Ovary (tissue), 9 donors: ENCODE data around the gene SIRT2. TPM values are rescaled to one million over a fixed set of nuclear protein-coding genes. Genes with fewer than 3 reads are reported as not detected.
A peak's percentile ranks its signal among the peaks of the same experiment; 100 is the strongest.
"Not testable (repeated sequence)": the region's sequence is repeated elsewhere in the genome, so short reads cannot be mapped to it uniquely, and the experiment has no call there.

ENCODE experiments used
- DNase-seq, 5 donors: peaks; one replicate each; pipeline ENCODE4 v3.0.0-alpha.2; 2019 to 2020
- H3K27ac ChIP-seq, 2 donors: fragments of 200-600 bp; one replicate each; pipeline versions ENCODE4 v1.5.1 to v1.8.0; 2019 to 2022
- H3K27me3 ChIP-seq: fragments of 200-600 bp; one replicate; pipeline ENCODE4 v1.8.0; 2022
- H3K36me3 ChIP-seq: fragments of 200-600 bp; sonication (generic); one replicate; pipeline ENCODE4 v1.5.1; 2019
- H3K4me1 ChIP-seq: one replicate; pipeline ENCODE4 v1.8.1; 2013; ENCODE audit warnings: mild to moderate bottlenecking, moderate library complexity; ENCODE audit not compliant: insufficient read depth
- H3K4me3 ChIP-seq: fragments of 200-600 bp; sonication (generic); one replicate; pipeline ENCODE4 v1.5.1; 2017
- H3K9me3 ChIP-seq, 2 donors: fragments of 200-600 bp in 1 of 2; sonication (generic) in 1 of 2; one replicate each; pipeline versions ENCODE4 v1.5.1 to v1.8.1; 2013 to 2019; ENCODE audit warnings: mild to moderate bottlenecking in 1 of 2, moderate library complexity in 1 of 2
- EP300 ChIP-seq: sonication (generic); formaldehyde crosslinking; IDR thresholded peaks from one replicate; pipeline ENCODE4 v1.6.1; 2017; ENCODE audit warnings: antibody characterized with exemption
- POLR2A ChIP-seq: fragments of 450-650 bp; IDR thresholded peaks from one replicate; pipeline ENCODE4 v1.6.1; 2017; ENCODE audit warnings: antibody characterized with exemption, mild to moderate bottlenecking, moderate library complexity
- WGBS, 3 donors: extraction: QIAGEN DNeasy Blood & Tissue Kit in 1 of 3; methylation state at CpG; one replicate each; pipeline versions ENCODE4 v1.1.5 to v1.1.7; 2013 to 2017; 5-methylcytosine and 5-hydroxymethylcytosine counted together
- intact Hi-C, 4 donors: fragments of 100-400 bp; cut with DNase I; formaldehyde crosslinking; loops; one replicate each; pipeline versions ENCODE4 v1.11.0 to v1.15.1; 2022 to 2023
- polyA plus RNA-seq, 2 donors: library from polyadenylated mRNA; stranded (reverse); fragments of 200-250 nt in 1 of 2; fragments of 350-450 nt in 1 of 2; fragmentation: Illumina TruSeq in 1 of 2; extraction: RNeasy Lipid Tissue Mini Kit (QIAGEN cat#74804) in 1 of 2; gene quantifications; one replicate each; pipeline ENCODE4 v1.2.3, GENCODE V29; 2013 to 2014
- total RNA-seq, 7 donors: library from RNA; depleted of rRNA in 2 of 7; stranded (reverse); fragments of >200 nt in 2 of 7; fragmentation: NEBNext Ultra II Directional in 3 of 7; extraction: Animal tissue kit (Norgen Biotek cat#: 25700) in 3 of 7; gene quantifications; one replicate each; pipeline versions ENCODE4 v1.1.0 to v1.2.4, GENCODE V29; 2016 to 2023
- TF ChIP-seq, protein P1 (sequence below), 3 donors: fragments of 450-650 bp in 2 of 3; fragments of 200-600 bp in 1 of 3; IDR thresholded peaks; one replicate each; pipeline versions ENCODE4 v1.5.1 to v1.8.0; 2016 to 2022; ENCODE audit warnings: antibody characterized with exemption in 3 of 3, mild to moderate bottlenecking in 1 of 3
- donor health status: DM: no; HTN: no; CAD: no; lungs with moderate emphysema.
- donor health status: DM: no; HTN: no; CAD: no.
- donor health status: Bipolar disorder and iron deficiency.
- donor health status: DM: yes; HTN: yes; CAD: no.
- donor health status: DM: no; HTN: no; CAD: no.
- donor health status: DM: yes; HTN: yes; CAD: no.

SIRT2 gene
- total and polyA plus RNA-seq, 9 donors, result 46.1 to 64.9 (median 55.7) TPM

DNA sequence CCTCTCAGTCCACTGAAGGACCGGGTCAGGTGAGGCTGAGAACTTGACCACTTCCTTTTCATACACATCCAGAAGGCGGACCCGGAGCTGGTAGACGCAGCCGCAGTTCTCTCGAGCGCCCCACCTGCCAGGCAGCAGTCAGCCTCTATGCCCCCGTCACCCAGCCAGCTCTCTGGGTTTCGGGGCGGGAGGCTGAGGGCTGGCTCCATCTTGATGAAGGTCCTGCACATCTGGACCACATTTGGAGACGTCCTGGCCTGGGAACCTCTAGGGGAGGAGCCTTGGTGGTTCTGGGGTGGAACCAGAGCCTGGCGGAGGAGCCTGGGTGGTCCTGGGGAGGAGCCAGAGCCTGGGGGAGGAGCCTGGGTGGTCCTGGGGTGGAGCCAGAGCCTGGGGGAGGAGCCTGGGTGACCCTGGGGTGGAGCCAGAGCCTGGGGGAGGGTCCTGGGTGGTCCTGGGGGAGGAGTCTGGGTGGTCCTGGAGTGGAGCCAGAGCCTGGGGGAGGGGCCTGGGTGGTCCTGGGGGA is 45.6 kb upstream of the SIRT2 start:
- Histone ChIP-seq H3K36me3 (no peaks in the 10 kb centered on the region), H3K27me3 (no peaks in the 10 kb centered on the region), H3K4me1 (peaks cover 3% of the 10 kb centered on the region), H3K9me3 (no peaks in the 10 kb centered on the region), H3K27ac (no peak overlapping the region), H3K4me3 (no peak overlapping the region)
- peak in 1 of 5 donors; percentile 40 for DNase-seq
- TF ChIP-seq, protein P1, sequence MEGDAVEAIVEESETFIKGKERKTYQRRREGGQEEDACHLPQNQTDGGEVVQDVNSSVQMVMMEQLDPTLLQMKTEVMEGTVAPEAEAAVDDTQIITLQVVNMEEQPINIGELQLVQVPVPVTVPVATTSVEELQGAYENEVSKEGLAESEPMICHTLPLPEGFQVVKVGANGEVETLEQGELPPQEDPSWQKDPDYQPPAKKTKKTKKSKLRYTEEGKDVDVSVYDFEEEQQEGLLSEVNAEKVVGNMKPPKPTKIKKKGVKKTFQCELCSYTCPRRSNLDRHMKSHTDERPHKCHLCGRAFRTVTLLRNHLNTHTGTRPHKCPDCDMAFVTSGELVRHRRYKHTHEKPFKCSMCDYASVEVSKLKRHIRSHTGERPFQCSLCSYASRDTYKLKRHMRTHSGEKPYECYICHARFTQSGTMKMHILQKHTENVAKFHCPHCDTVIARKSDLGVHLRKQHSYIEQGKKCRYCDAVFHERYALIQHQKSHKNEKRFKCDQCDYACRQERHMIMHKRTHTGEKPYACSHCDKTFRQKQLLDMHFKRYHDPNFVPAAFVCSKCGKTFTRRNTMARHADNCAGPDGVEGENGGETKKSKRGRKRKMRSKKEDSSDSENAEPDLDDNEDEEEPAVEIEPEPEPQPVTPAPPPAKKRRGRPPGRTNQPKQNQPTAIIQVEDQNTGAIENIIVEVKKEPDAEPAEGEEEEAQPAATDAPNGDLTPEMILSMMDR (IDR thresholded peaks at IDR 0.05), result no peak
- no peak for TF ChIP-seq EP300
- TF ChIP-seq POLR2A, result no peak
- 89 to 91% (median 89%) methylated on average over 11 to 12 of the region's 12 CpGs for WGBS, 3 donors
- intact Hi-C loops, result no loop called here

DNA sequence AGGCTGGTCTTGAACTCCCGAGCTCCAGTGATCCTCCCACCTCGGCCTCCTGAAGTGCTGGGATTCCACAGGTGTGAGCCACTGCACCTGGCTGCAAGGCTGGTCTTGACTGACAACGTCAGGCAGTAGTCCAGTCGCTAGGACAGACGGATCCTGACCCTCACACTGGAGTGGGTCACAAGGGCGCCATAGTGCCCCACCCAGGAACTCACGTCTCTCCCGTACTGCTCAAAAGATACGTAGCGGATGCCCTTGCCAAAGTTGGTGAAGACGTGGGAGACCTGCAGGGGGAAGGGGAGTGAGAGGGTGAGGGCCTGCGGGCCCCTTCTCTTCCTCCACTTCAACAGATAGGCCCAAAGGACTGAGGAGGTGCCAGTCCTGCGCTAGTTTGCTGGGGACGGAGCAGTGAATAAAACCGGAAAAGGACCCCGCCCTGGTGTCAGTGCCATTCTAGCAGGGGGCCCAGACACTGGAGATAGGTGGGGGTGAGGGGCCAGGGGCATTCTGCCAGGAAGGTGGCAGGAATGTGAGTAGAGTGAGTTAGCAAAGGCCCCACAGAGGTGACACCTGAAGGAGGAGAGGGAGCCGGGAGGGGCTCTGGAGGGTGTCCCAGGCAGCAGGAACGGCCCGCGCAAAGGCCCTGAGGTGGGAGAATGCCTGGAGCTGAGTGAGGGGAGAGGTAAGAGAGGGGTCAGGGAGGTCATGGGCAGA is 43.2 kb upstream of the SIRT2 start:
- intact Hi-C loops, result no loop called here
- Histone ChIP-seq H3K27ac (no peak overlapping the region), H3K4me3 (no peak overlapping the region), H3K9me3 (no peaks in the 10 kb centered on the region), H3K36me3 (no peaks in the 10 kb centered on the region), H3K4me1 (no peaks in the 10 kb centered on the region), H3K27me3 (no peaks in the 10 kb centered on the region)
- WGBS, 3 donors, result 81 to 89% (median 85%) methylated on average over 20 of the region's 20 CpGs
- DNase-seq, result peak in 1 of 5 donors; percentile 29
- no peak for TF ChIP-seq EP300
- TF ChIP-seq, protein P1 (IDR thresholded peaks at IDR 0.05), result no peak
- TF ChIP-seq POLR2A, result no peak

DNA sequence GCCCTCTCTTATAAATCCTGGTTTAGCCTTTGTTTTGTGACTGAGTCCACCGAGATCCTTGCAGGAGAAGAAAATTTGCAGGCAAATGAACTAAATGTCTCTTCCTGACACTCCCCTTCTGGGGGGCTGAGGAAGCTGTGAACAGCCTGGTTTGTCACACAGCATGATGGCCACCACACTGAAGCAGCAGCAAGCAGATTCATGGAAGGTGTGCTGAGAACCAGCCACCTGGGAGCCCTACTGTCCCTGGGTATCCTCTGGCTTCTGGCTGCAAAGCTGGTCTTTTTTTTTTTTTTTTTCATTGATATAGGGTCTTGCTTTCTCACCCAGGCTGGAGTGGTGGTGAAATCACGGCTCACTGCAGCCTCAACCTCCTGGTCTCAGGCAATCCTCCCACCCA is 42.6 kb upstream of the SIRT2 start:
- intact Hi-C loops, result no loop called here
- Histone ChIP-seq H3K4me1 (no peaks in the 10 kb centered on the region), H3K27ac (no peak overlapping the region), H3K36me3 (no peaks in the 10 kb centered on the region), H3K9me3 (no peaks in the 10 kb centered on the region), H3K4me3 (no peak overlapping the region), H3K27me3 (no peaks in the 10 kb centered on the region)
- no peak for TF ChIP-seq POLR2A
- TF ChIP-seq EP300, result no peak
- TF ChIP-seq, protein P1 (IDR thresholded peaks at IDR 0.05), result no peak
- DNase-seq, result no peak
- WGBS, 3 donors, result 59 to 74% (median 71%) methylated on average over 2 of the region's 2 CpGs

DNA sequence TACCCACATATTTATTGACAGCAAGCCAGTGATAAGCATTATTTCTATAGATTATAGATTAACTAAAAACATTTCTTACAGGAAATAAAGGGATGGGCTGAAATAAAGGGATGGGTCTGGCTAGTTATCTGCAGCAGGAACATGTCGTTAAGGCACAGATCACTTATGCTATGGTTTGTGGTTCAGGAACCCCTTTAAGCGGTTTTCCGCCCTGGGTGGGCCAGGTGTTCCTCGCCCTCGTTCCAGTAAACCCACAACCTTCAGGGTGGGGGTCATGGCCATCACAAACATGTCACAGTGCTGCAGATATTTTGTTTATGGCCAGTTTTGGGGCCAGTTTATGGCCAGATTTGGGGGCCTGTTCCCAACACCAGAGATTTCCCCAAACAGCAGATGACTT is 42.0 kb upstream of the SIRT2 start:
- intact Hi-C loops, H3K27ac ChIP-seq, DNase-seq, H3K4me3 ChIP-seq, H3K4me1 ChIP-seq, H3K9me3 ChIP-seq, H3K36me3 ChIP-seq, H3K27me3 ChIP-seq: not testable (repeated sequence)
- WGBS, 3 donors, result 72 to 77% (median 74%) methylated on average over 5 of the region's 5 CpGs

DNA sequence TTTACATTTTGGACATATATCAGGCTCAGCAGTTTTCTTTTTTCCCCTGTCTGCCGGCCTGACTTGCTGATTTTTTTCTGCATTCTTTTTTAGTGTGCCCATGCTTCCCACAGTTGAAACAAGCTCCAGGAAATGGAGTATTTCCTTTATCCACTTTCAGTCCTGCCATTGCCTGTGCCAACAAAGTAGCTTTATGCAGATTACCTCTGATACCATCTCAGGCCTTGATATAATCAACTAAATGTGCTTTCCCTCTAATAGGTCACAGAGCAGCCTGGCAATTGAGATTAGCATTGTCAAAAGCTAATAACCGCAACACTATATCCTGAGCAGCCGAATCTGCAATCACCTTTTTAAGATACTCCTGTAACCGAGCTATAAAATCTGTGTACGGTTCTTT is 40.5 kb upstream of the SIRT2 start:
- no peak overlapping the region for H3K27ac ChIP-seq
- H3K27me3 ChIP-seq, result no peaks in the 10 kb centered on the region
- H3K4me1 ChIP-seq, result no peaks in the 10 kb centered on the region
- no peak for TF ChIP-seq POLR2A
- TF ChIP-seq, protein P1 (IDR thresholded peaks at IDR 0.05), result no peak
- H3K9me3 ChIP-seq, result no peaks in the 10 kb centered on the region
- H3K4me3 ChIP-seq, result no peak overlapping the region
- DNase-seq, result no peak
- intact Hi-C loops, result no loop called here
- no peaks in the 10 kb centered on the region for H3K36me3 ChIP-seq
- WGBS, 3 donors, result 61 to 70% (median 63%) methylated on average over 5 of the region's 5 CpGs
